Parietal lobe (tissue), 2 donors: ENCODE measurements around the gene SPDYE17. TPM values are rescaled to one million over a fixed set of nuclear protein-coding genes. Genes with fewer than 3 reads are reported as not detected.

Experiments used
- small RNA-seq: library from RNA; depleted of rRNA; stranded (forward); fragments of <200 nt; gene quantifications from one replicate; pipeline ENCODE3, GENCODE V24; 2014; ENCODE audit warnings: low replicate concordance
- total RNA-seq: library from RNA; depleted of rRNA; stranded (reverse); fragments of >200 nt; gene quantifications from one replicate; pipeline ENCODE4 v1.2.3, GENCODE V29; 2014

The SPDYE17 gene, protein sequence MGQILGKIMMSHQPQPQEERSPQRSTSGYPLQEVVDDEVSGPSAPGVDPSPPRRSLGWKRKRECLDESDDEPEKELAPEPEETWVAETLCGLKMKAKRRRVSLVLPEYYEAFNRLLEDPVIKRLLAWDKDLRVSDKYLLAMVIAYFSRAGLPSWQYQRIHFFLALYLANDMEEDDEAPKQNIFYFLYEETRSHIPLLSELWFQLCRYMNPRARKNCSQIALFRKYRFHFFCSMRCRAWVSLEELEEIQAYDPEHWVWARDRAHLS
- total RNA-seq = not detected

DNA sequence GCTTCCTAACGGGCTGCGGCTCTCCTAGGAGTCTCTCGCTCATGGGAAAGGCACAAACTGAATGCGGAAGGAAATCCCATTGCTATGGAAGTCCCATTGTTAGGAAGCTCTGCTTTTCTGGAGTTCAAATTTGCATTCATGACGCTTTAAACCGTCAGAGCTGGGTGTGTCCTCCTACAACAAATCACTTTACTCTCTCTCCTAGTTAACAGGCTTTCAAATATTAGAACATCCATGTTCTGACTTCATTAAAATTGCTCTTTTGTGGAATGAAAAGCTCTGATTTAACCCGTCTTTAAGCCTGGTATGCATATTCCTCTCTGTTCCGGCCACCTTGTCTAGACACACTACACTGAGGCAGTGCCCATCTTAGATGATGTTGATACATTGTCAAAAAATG is at the start of gene SPDYE17:
Gene SPDYE17, minus strand, starts transcription at position 101 of the 400 bp plus-strand sequence. CDS start 1,791 bp downstream, outside the sequence.

GRCh38 chr7:77062557-77062956 is 30.4 kb upstream of the SPDYE17 start, which contains the start of gene SPDYE18:
Gene SPDYE18 (minus strand): TSS chr7:77062558. CDS start chr7:77060512, 2,046 bp downstream.

Small RNA genes lying within 50 kb of the gene (small RNA-seq; reads per million reads assigned to genes)
- not detected for gene RF00019

Other genes with a start within 250 kb of the SPDYE17 start
- gene SPDYE18, start 30.2 kb upstream of the SPDYE17 start, total RNA-seq = 0.94 TPM
- 23.5 TPM for gene CCDC146, start 90.3 kb upstream of the SPDYE17 start, total RNA-seq
- 0.63 TPM for gene FGL2, start 167.5 kb upstream of the SPDYE17 start, total RNA-seq